Progenitor cell of endocrine pancreas (in vitro differentiated cells): Measurements from ENCODE around the gene PLCH1. TPM values are rescaled to one million over a fixed set of nuclear protein-coding genes. Genes with fewer than 3 reads are reported as not detected.
A peak's percentile ranks its signal among the peaks of the same experiment; 100 is the strongest.

ENCODE experiments used
- DNase-seq: peaks from one replicate; pipeline ENCODE4 v3.0.0; 2021; ENCODE audit warnings: low spot score; ENCODE audit not compliant: unreplicated experiment
- H3K27ac Mint-ChIP-seq: 2 replicates; pipeline ENCODE4 v1.8.0; 2021; ENCODE audit warnings: mild to moderate bottlenecking, moderate library complexity, mixed read lengths
- H3K27me3 Mint-ChIP-seq: 2 replicates; pipeline ENCODE4 v1.8.0; 2021; ENCODE audit warnings: mixed read lengths
- H3K36me3 Mint-ChIP-seq: 2 replicates; pipeline ENCODE4 v1.8.0; 2022; ENCODE audit warnings: mixed read lengths; ENCODE audit not compliant: insufficient read depth
- H3K4me1 Mint-ChIP-seq: 2 replicates; pipeline ENCODE4 v1.8.0; 2021; ENCODE audit warnings: low read depth, mixed read lengths
- H3K4me3 Mint-ChIP-seq: 2 replicates; pipeline ENCODE4 v1.8.0; 2021; ENCODE audit warnings: low read depth, mild to moderate bottlenecking, moderate library complexity, mixed read lengths
- H3K9me3 Mint-ChIP-seq: 2 replicates; pipeline ENCODE4 v1.8.0; 2021; ENCODE audit warnings: low read depth, mixed read lengths
- CTCF ChIP-seq: fragments of 200-600 bp; sonication (generic); IDR thresholded peaks from one replicate; pipeline ENCODE4 v1.5.0; 2021; ENCODE audit warnings: antibody characterized with exemption, mild to moderate bottlenecking; ENCODE audit not compliant: unreplicated experiment
- total RNA-seq: library from RNA; stranded (reverse); gene quantifications from 2 replicates; pipeline ENCODE4 v1.2.1, GENCODE V29; 2021

PLCH1 gene
- total RNA-seq, 1 donor from 2014 or later = 14.2 TPM

- H3K4me3 Mint-ChIP-seq = no peak overlapping the region
- no peaks in the 10 kb centered on the region for H3K27me3 Mint-ChIP-seq
- no peak overlapping the region for H3K27ac Mint-ChIP-seq
- TF ChIP-seq CTCF = no peak
- H3K4me1 Mint-ChIP-seq = peaks cover 32% of the 10 kb centered on the region
- H3K9me3 Mint-ChIP-seq = peaks cover 3% of the 10 kb centered on the region
- peaks cover 9% of the 10 kb centered on the region for H3K36me3 Mint-ChIP-seq
- DNase-seq = no peak
Measured at GRCh38 chr3:155556531-155556930, 188.3 kb downstream of the PLCH1 start.

DNA sequence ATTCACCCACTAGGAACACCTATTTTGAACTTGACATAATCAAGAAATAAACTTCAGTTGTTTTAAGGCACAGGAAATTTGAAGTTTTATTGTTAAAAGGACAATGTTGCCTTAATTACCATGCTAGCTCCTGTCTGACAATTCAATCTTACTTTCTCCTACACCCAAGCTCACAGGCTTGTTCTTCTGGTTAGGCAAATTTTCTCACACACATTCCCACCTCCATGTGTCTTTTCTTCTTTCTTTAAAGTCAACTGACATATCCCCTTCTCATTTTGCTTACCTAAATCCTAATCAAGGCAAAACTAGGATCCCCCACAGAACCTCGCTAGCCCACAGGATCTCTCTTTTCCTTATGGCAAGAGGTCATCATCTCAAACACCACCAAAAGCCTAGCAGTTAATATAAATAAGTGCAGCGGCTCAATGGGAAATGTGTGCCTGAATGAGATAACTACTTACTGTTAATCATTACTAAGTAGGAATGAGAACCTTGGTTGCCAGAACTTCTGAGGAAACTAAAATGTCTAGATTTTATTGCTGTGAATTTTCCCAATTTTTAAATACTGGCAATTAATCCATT lies 189.3 kb downstream of the PLCH1 start:
- peaks cover 30% of the 10 kb centered on the region for H3K4me1 Mint-ChIP-seq
- H3K4me3 Mint-ChIP-seq = peak overlapping the region; percentile 61
- no peaks in the 10 kb centered on the region for H3K27me3 Mint-ChIP-seq
- peaks cover 3% of the 10 kb centered on the region for H3K9me3 Mint-ChIP-seq
- DNase-seq = no peak
- peaks cover 9% of the 10 kb centered on the region for H3K36me3 Mint-ChIP-seq
- H3K27ac Mint-ChIP-seq = peak overlapping the region; percentile 97
- TF ChIP-seq CTCF = no peak

DNA sequence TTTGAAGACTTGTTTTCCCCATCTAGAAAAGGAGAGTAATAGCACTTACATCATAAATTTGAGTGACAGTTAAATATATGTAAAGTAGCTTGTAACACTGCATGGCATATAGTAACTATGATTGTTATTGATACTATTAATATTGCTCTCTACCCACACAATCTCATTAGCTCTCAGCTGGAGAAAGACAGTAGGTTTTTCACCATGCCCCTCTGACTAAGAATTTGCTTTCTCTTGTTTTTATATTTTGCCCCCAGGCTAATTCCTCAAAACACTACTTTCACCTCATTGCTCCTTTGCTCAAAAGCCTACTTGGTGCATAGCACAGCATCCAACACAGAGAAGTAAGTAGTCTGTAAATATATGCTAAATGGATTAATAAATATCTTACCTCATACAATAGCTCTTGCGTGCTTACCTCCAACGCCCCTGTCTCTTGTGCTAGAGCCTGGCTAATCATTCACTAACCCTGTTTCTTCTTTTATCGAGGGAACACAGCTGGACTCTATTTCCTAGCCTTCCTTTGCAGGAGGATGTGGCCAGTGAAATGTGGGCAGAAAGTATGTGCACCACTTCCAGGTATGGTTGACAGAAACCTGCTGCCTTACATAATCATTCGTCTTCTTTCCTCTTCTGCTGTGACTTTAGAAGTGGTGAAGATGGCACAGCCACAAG lies 190.0 kb downstream of the PLCH1 start:
- Mint-ChIP-seq H3K4me1 (peaks cover 31% of the 10 kb centered on the region), H3K9me3 (peaks cover 3% of the 10 kb centered on the region), H3K36me3 (peaks cover 9% of the 10 kb centered on the region), H3K4me3 (peak overlapping the region; percentile 36), H3K27ac (peak overlapping the region; percentile 97), H3K27me3 (no peaks in the 10 kb centered on the region)
- no peak for TF ChIP-seq CTCF
- DNase-seq = no peak

DNA sequence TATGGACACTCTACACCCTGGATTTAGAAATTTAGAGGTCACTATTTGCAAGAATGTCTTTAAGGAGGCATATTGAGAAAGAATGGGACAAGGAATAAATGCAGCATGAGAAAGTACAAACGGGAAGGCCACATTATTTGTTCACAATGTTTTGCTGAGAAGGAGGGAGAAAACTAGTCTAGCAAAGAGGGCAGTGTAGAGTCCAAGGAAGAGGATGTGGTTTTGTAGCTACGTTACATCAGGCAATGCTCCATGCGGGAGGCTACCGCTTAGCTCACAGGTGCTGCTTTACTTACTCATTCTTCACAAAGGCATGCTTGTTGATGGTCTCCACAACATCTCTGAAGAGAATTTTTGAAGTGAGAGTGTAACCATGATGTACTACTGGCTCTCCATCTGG lies 191.1 kb downstream of the PLCH1 start:
- Mint-ChIP-seq H3K4me3 (no peak overlapping the region), H3K27ac (peak overlapping the region; percentile 4), H3K4me1 (peaks cover 29% of the 10 kb centered on the region), H3K36me3 (peaks cover 14% of the 10 kb centered on the region), H3K9me3 (peaks cover 3% of the 10 kb centered on the region), H3K27me3 (no peaks in the 10 kb centered on the region)
- no peak for DNase-seq
- TF ChIP-seq CTCF = no peak

DNA sequence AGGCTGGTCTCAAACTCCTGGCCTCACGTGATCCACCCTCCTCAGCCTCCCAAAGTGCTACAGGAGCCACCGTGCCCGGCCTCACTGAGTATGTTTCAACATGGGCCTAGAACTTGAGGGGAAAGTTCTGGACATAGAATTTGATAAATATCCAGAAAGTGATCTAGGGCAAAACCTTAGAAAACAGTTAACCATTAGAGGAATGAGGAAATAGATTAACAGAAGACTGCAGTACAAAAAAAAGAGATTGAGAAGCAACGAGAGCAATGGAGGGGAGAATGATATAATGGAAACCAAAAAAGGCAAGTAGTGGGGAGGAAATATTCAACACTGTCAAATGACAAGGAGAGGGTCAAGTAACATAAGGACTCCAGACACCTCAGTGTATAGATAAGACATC lies 191.5 kb downstream of the PLCH1 start:
- Mint-ChIP-seq H3K36me3 (peaks cover 15% of the 10 kb centered on the region), H3K9me3 (peaks cover 3% of the 10 kb centered on the region), H3K27me3 (no peaks in the 10 kb centered on the region), H3K4me3 (no peak overlapping the region), H3K27ac (no peak overlapping the region), H3K4me1 (peaks cover 29% of the 10 kb centered on the region)
- no peak for TF ChIP-seq CTCF
- no peak for DNase-seq
